ENCODE data around the gene FOXJ1.

FOXJ1 gene

GRCh38 chr17:76090517-76091129 is 50.4 kb downstream of the FOXJ1 start:
- no peak for DNase-seq

GRCh38 chr17:76089680-76090516 is 51.1 kb downstream of the FOXJ1 start:
- DNase-seq: no peak

GRCh38 chr17:76088868-76089576 is 52.0 kb downstream of the FOXJ1 start:
- no peak for DNase-seq

DNA sequence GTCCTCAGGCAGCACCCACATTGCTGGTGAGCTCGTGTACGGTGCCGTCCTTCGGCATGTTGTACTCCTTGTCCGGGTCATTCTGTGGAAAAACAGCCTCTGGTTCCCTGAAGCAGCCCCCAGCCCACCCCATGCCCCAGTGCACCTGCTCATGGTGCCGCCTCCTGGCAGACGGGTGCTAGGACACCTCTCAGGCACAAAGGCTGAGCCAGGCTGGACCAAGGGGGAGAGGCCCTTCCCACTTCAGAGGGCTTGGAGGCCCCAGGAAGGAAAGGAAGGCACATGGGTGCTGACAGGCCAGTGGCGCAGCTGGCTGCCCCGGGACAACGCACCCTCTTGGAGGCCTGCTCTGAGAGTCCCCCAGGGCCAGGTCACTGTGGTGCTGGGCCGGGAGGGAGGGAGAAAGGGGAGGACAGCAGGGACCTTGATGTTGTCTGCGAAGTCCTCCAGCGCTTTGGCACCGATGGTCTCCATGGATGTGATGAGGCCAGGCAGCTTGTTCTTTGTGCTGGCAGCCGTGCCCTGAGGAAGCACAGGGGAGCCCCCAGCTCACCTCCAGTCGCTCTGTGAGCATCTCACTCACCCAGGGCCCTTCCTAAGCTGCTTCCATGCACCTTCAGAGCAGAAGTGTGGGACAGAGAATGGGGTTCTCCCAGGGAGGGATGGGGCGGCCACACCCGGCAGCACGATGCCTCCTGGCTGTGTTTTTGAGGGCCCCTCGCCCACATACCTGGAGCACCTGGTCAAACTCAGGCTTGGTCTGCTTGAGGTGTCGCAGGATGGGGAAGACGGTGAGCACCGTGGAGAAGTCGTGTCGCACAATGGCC is 52.8 kb downstream of the FOXJ1 start:
- DNase-seq: no peak

GRCh38 chr17:76087531-76087930 is 53.5 kb downstream of the FOXJ1 start:
- DNase-seq: no peak

GRCh38 chr17:76086384-76086783 is 54.7 kb downstream of the FOXJ1 start:
- no peak for DNase-seq
